Transverse colon (tissue), 4 donors: ENCODE data around the gene IL1RL2.

Experiments used
- CTCF ChIP-seq, 5 experiments: fragments of 200-600 bp in 3 of 5; fragments of 450-650 bp in 2 of 5; sonication (generic) in 3 of 5; IDR thresholded peaks; 1 replicate in 2 of 5; 2 replicates in 3 of 5; pipeline ENCODE4 v1.5.1; 2016 to 2017; ENCODE audit warnings: antibody characterized with exemption in 5 of 5, inconsistent platforms in 3 of 5, mild to moderate bottlenecking in 2 of 5, moderate library complexity in 1 of 5
- POLR2A ChIP-seq: fragments of 450-650 bp; IDR thresholded peaks from one replicate; pipeline ENCODE4 v1.6.1; 2016; ENCODE audit warnings: antibody characterized with exemption, mild to moderate bottlenecking, moderate library complexity
- POLR2AphosphoS5 ChIP-seq, 3 donors: sonication (generic); formaldehyde crosslinking; IDR thresholded peaks; one replicate each; pipeline ENCODE4 v1.6.1; 2016; ENCODE audit warnings: antibody characterized with exemption in 3 of 3

- TF ChIP-seq POLR2AphosphoS5 (IDR thresholded peaks at IDR 0.05): no peak
- TF ChIP-seq POLR2A: no peak
- no peak for TF ChIP-seq CTCF (IDR thresholded peaks at IDR 0.05)
Measured at GRCh38 chr2:102184018-102184417, 2.8 kb upstream of the IL1RL2 start.
